ENCODE measurements around the gene CXCL13.
A peak's percentile ranks its signal among the peaks of the same experiment; 100 is the strongest.
"Not testable (repeated sequence)": the region's sequence is repeated elsewhere in the genome, so short reads cannot be mapped to it uniquely, and the experiment has no call there.

CXCL13 gene

GRCh38 chr4:77635246-77635645, 29.6 kb downstream of the CXCL13 start:
- DNase-seq (ENCODE audit: low read depth): no peak
- no peak for TF ChIP-seq CTCF (IDR thresholded peaks at IDR 0.05; ENCODE audit: insufficient read depth, low read depth, low read length, missing control alignments)
- no peak overlapping the region for H3K4me3 ChIP-seq (ENCODE audit: low read length)

GRCh38 chr4:77635876-77636275, 30.3 kb downstream of the CXCL13 start:
- H3K4me3 ChIP-seq (ENCODE audit: low read length): no peak overlapping the region
- TF ChIP-seq CTCF (IDR thresholded peaks at IDR 0.05; ENCODE audit: insufficient read depth, low read depth, low read length, missing control alignments): no peak
- DNase-seq (ENCODE audit: low read depth): no peak

GRCh38 chr4:77636902-77637301, 31.3 kb downstream of the CXCL13 start:
- DNase-seq (ENCODE audit: low read depth): peak; percentile 96
- no peak overlapping the region for H3K4me3 ChIP-seq (ENCODE audit: low read length)
- TF ChIP-seq CTCF (IDR thresholded peaks at IDR 0.05; ENCODE audit: insufficient read depth, low read depth, low read length, missing control alignments): no peak

- not testable (repeated sequence) for H3K4me3 ChIP-seq (ENCODE audit: low read length); DNase-seq (ENCODE audit: low read depth)
These were observed 38.4 kb downstream of the CXCL13 start for GRCh38 chr4:77644069-77644468.

GRCh38 chr4:77650787-77651186, 45.2 kb downstream of the CXCL13 start:
- no peak for TF ChIP-seq CTCF (IDR thresholded peaks at IDR 0.05; ENCODE audit: insufficient read depth, low read depth, low read length, missing control alignments)
- H3K4me3 ChIP-seq (ENCODE audit: low read length): no peak overlapping the region
- DNase-seq (ENCODE audit: low read depth): no peak

- no peak for DNase-seq (ENCODE audit: low read depth)
- H3K4me3 ChIP-seq (ENCODE audit: low read length): no peak overlapping the region
- TF ChIP-seq CTCF (IDR thresholded peaks at IDR 0.05; ENCODE audit: insufficient read depth, low read depth, low read length, missing control alignments): no peak
These were observed 46.2 kb downstream of the CXCL13 start for GRCh38 chr4:77651820-77652219.

- peak; percentile 10 for DNase-seq (ENCODE audit: low read depth)
- no peak overlapping the region for H3K4me3 ChIP-seq (ENCODE audit: low read length)
- no peak for TF ChIP-seq CTCF (IDR thresholded peaks at IDR 0.05; ENCODE audit: insufficient read depth, low read depth, low read length, missing control alignments)
These were observed 46.7 kb downstream of the CXCL13 start for GRCh38 chr4:77652237-77652897.
